ENCODE data around the gene THSD4. TPM values are rescaled to one million over a fixed set of nuclear protein-coding genes. Genes with fewer than 3 reads are reported as not detected.

THSD4 gene
- total and polyA plus RNA-seq, 9 of the 15 experiments (the other 6 are each of a cell fraction or from before 2014, with no cell fraction given), result 0.04 TPM; not detected in 5

DNA sequence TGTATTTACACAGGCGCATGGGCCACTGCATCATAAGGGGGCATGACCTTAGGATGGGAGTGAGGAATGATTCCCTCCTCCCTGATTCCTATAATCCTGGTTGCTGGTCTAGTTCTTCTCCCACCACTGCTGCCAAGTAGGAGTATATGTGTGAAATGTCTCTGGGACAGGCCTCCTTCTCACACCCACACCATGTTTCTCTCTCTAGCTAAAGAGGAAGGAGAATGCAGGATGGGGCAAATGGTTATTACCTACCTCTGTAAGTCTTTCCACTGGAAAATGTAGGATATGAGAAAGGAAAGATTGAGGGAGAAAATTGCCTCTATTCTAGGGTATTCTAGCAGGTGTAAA, 159.2 kb downstream of the THSD4 start:
- H4K20me1 ChIP-seq (replicated peaks; ENCODE audit: control insufficient read depth, insufficient read depth, low read length), result no peaks in the 10 kb centered on the region
- intact Hi-C loops (cut with micrococcal nuclease), result no loop called here
- in situ Hi-C loops (cut with MboI), result no loop called here
- H3K36me3 ChIP-seq (ENCODE audit: control insufficient read depth, insufficient read depth, low read length), result no peaks in the 10 kb centered on the region
- FAIRE-seq (no peak), DNase-seq (ENCODE audit: extremely low read depth in 1 of 4, low spot score in 3 of 4) (no peak), ATAC-seq (no peak)
- H3K27me3 ChIP-seq (ENCODE audit: control insufficient read depth in 2 of 2, insufficient read depth in 2 of 2, low read length in 2 of 2), result 0 out of 5 replicates have a peak, but pooled peaks cover 0 to 1% of the 10 kb centered on the region in 2 experiments
- H3K9me3 ChIP-seq (replicated peaks; ENCODE audit: control insufficient read depth, insufficient read depth, low read depth, low read length), result no peaks in the 10 kb centered on the region
- H3K4me3 ChIP-seq, result no peak overlapping the region
- no peaks in the 10 kb centered on the region for H3K4me1 ChIP-seq (replicated peaks in 1 of 2; ENCODE audit: control insufficient read depth in 2 of 2, insufficient read depth in 2 of 2, low read length in 2 of 2)
- H3K4me2 ChIP-seq (ENCODE audit: insufficient read depth, low read length), result no peak overlapping the region
- TF ChIP-seq SIN3B (IDR thresholded peaks at IDR 0.05; ENCODE audit: low read depth), result no peak
- ChIA-PET CTCF (ENCODE audit: low intra/inter-chr PET ratio) (no interaction called here), POLR2A (no interaction called here)
- H2AFZ ChIP-seq (ENCODE audit: low read depth, low read length), result no peak overlapping the region
- H3K27ac ChIP-seq (ENCODE audit: extremely low read depth, low read depth, low read length), result no peak overlapping the region
- no TSS peak for BruUV-seq (replicated peaks)
- 0% methylated on average over 1 of the region's 1 CpG for WGBS (ENCODE audit: insufficient coverage, low coverage, missing lambda C conversion rate)
- H3K79me2 ChIP-seq (ENCODE audit: control insufficient read depth, insufficient read depth, low read length), result no peaks in the 10 kb centered on the region
- H3K9me1 ChIP-seq (ENCODE audit: control insufficient read depth, insufficient read depth, low read length), result no peaks in the 10 kb centered on the region
- H3K9ac ChIP-seq (ENCODE audit: insufficient read depth in 1 of 2, low read depth in 2 of 2, low read length in 2 of 2), result no peak overlapping the region

DNA sequence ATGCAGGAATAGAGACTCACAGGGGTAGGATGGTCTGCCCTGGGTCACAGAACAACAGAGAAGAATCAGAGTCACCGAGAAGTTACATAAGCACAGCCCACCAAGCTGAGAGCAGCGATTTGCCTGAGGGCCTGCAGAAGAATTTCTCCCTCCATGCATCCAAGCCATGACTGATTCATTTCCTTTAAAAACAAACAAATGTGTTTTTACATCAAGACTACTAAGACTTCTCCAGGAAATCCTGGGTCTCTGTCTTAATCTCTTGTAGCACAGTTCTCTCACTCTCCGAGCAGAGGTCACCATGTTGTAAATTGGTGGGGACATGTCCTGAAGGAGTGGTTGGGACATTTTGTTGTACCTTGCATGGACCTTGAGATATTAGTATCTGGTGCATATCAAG, 159.8 kb downstream of the THSD4 start:
- no peaks in the 10 kb centered on the region for H4K20me1 ChIP-seq (replicated peaks; ENCODE audit: control insufficient read depth, insufficient read depth, low read length)
- no peak for FAIRE-seq
- H3K36me3 ChIP-seq (ENCODE audit: control insufficient read depth, insufficient read depth, low read length), result no peaks in the 10 kb centered on the region
- no peaks in the 10 kb centered on the region for H3K9me1 ChIP-seq (ENCODE audit: control insufficient read depth, insufficient read depth, low read length)
- no peak overlapping the region for H3K9ac ChIP-seq (ENCODE audit: insufficient read depth in 1 of 2, low read depth in 2 of 2, low read length in 2 of 2)
- BruUV-seq (replicated peaks), result no TSS peak
- CTCF ChIA-PET (ENCODE audit: low intra/inter-chr PET ratio), result no interaction called here
- no peaks in the 10 kb centered on the region for H3K9me3 ChIP-seq (replicated peaks; ENCODE audit: control insufficient read depth, insufficient read depth, low read depth, low read length)
- no peak overlapping the region for H2AFZ ChIP-seq (ENCODE audit: low read depth, low read length)
- no peaks in the 10 kb centered on the region for H3K4me1 ChIP-seq (replicated peaks in 1 of 2; ENCODE audit: control insufficient read depth in 2 of 2, insufficient read depth in 2 of 2, low read length in 2 of 2)
- peaks cover 0 to 8% of the 10 kb centered on the region in 2 experiments; a peak in 2 of 5 replicates for H3K27me3 ChIP-seq (ENCODE audit: control insufficient read depth in 2 of 2, insufficient read depth in 2 of 2, low read length in 2 of 2)
- DNase-seq (ENCODE audit: extremely low read depth in 1 of 4, low spot score in 3 of 4), result no peak
- POLR2A ChIA-PET, result no interaction called here
- no peak for TF ChIP-seq SLC30A9 (CRISPR knock-in tag; IDR thresholded peaks at IDR 0.05)
- no peak for TF ChIP-seq ZNF695 (CRISPR knock-in tag; IDR thresholded peaks at IDR 0.05)
- H3K4me2 ChIP-seq (ENCODE audit: insufficient read depth, low read length), result no peak overlapping the region
- ATAC-seq, result no peak
- in situ Hi-C loops (cut with MboI) (no loop called here), intact Hi-C loops (cut with micrococcal nuclease) (no loop called here)
- no peaks in the 10 kb centered on the region for H3K79me2 ChIP-seq (ENCODE audit: control insufficient read depth, insufficient read depth, low read length)
- WGBS (ENCODE audit: insufficient coverage, low coverage, missing lambda C conversion rate), result 0% methylated on average over 3 of the region's 3 CpGs
- no peak overlapping the region for H3K4me3 ChIP-seq
- no peak overlapping the region for H3K27ac ChIP-seq (ENCODE audit: extremely low read depth, low read depth, low read length)
